NCI-H774 (cell line): ENCODE data around the gene WBP2.

ENCODE experiments used
- DNase-seq: peaks from one replicate; lab custom pipeline; 2025; lab: John Stamatoyannopoulos, UW

WBP2 gene

DNA sequence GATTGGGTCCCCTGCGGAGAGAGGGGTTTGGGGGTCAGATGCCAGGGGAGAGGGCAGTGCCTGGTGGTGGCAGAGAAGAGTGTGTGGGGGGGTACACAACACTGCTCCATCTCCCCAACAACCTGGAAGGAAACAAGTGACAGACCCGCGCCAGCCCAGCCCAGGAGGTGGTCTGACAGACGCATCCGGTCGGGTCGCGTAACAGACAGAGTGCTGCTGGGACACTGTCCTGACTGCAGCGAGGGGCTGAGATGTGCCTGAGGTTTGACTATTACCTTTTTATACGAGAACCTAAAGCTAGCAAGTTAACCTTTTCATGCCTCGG, 27.1 kb downstream of the WBP2 start:
- no peak for DNase-seq

DNA sequence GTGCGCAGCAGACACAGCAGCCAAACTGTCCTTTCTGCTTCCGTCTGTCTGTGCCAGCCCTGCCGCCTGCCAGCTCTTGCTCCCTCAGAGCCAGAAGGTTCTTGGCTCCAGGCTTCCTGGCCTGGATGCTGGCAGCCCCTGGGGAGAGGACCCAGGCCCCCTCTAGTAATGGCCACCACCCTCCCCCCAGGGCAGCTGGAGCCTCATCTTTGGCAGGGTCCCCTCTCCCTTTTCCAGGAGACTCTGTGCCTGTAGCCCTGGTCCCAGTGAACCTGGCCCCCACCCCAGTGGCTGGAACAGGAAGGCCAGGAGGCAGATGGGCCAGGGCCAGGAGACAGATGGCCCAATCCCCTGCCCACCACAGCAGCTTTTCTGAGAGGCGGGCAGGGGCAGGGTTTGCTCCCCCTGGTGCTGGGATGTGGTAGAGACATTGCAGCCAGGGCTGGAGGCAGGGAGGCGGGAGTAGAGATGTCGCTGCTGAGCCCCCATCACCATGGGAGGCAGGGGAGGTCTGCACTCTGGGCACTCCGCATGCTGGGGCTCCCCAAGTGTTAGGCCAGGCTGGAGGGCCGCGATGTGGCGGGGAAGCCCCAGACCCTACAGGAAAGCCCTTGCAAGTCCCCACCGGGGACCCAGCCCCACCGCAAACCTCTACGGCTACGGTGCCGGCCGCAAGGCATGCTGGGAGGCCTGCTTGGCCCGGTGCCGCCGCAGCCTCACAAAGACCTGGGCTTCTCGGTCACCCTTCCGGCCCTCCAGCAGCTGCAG, 27.6 kb downstream of the WBP2 start:
- DNase-seq: peak; percentile 45

DNA sequence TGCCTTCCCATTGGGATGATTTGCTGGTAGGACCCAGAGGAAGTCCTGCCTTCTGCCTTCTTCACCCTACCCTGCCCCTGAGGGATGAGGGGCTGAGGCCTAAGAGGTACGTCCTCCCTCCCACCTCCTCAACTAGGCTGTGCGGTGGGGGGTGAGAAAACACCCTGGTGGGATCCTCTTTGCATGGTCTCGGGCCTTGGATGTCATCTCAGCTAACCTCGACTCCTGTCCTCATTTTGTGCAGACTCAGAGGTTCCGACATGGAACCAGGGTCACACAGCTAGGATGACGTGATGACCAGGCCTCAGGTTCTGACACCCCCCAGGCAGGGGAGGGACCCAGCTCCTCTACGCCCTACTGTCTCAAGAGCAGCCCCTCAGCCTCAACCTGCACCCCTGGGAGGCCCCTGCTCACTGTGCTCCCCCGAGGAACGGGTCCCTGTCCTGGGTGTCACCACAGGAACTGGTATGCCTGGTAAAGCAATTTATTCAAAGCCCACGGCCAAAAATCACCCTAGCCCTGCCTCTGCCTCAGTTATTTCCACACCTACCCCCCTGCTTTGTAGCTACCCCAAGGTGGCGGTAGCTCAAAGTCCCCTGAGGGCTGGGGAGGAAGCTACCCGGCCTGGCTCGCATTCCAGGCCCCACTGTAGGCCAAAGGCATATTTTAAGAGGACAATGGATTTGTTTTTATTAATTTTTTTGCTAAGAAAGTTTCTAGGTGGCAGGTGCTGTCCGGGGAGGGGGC, 28.4 kb downstream of the WBP2 start:
- no peak for DNase-seq

DNA sequence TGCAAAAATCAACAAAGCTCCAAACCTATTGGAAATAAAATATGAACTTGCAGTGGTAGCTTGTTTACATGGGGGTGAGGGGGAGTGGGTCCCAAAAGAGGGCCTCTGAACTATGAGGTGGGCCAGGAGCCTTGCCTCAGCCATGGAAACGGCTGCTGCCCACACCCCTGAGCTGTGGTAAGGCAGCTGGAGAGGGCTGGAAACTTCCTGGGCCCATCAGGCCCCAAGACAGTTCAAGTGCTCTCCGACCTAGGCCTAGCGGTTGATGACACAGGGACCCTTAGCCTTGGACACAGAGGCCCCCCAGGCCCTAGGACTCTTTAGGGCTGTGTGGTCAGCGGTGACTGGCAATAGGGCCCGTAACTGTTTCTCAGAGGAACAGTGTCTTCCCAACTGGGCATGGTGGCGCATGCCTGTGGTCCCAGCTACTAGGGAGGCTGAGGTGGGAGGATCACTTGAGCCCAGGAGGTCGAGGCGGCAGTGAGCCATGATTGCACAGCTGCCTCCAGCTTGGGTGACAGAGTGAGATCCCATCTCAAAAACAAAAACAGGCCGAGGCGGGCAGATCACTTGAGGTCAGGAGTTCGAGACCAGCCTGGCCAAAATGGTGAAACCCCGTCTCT, 29.3 kb downstream of the WBP2 start:
- no peak for DNase-seq

DNA sequence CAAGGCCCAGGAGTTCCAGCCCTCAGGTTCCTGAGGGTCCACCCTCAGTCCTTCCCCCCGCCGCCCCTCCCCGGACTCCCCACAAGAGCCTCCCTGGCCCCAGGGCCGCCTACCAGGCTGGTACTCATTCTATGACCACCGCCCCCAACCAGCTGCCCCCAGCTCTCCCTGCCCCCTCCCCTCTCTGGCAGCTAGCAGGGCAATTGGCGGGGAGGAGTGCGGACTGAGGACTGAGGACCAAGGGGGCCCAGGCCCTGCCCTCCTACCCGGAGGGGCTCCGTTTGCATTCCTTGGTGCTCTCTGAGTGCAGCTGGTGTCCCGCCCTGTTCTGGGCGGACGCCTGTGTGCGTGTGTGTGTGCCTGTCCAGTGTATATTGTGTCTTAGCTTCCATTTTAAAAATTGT, 30.0 kb downstream of the WBP2 start:
- no peak for DNase-seq

DNA sequence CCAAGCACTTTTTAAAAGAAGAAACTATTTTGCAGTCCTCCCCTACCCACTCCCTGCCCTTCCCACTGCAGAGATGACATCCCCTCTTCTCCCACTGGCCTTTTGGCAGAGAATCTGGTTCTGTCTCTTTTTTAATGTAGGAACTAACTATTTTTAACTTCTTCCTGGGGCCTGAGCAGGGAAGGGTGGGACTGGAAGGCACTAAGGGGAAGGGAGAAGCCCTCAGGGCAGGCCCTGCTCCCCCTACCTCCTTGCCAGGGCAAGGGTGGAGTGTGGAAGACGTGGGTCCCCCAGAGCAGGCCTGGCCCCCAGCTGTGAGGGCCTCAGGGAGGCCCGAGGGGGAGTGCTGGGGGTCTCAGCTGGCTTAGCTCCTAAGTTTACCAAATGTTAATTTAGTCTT, 30.5 kb downstream of the WBP2 start:
- no peak for DNase-seq

DNA sequence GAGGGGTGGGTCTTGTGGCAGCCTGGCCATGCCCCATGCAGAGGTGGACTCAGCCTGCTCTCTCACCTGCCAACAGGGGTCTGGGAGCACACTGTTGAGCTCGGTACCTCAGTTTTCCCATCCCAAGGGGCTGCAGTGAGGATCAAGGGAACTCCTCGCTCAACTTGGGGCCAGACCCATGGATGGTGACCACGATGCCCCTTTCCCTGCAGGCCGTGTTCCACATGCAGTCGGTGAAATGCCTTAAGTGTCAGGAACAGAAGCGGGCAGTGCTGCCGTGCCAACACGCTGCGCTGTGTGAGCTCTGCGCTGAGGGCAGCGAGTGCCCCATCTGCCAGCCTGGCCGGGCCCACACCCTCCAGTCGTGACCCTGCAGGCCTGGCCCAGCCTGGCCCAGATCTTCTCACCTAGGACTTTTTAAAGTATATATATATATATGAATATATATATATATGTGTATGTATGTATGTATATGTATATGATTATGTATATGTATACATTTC, 31.0 kb downstream of the WBP2 start:
- no peak for DNase-seq

DNA sequence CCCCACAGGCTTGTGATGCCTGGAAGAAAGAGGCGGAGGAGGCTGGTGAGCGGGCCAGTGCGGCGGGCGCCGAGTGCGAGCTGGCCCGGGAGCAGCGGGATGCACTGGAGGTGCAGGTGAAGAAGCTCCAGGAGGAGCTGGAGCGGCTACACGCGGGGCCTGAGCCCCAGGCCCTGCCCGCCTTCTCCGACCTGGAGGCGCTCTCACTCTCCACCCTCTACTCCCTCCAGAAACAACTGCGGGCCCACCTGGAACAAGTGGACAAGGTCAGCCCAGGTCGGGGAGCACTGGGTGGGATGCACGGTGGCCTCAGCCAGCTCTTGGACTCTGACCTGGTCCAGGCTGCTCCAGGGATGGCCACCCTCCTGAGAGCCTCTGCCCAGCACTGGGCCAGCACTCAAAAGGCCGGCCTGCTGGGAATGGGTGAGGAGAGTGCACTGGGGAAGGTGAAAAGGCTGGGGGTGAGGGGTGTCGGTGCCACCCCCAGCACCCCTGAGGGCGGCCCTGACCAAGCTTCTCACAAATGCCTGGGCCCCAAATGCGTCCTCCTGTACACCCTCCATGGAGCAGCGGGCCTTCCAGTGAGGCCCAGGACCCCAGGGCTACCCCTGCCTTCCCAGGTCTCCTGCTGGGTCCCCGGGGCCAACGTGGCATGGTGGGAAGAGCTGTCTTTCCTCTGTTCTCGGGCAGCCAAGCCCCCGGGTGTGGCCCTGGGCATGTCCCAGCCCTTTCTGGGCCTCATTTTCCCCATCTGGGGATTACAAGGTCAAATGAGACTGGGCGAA, 31.7 kb downstream of the WBP2 start:
- no peak for DNase-seq

DNA sequence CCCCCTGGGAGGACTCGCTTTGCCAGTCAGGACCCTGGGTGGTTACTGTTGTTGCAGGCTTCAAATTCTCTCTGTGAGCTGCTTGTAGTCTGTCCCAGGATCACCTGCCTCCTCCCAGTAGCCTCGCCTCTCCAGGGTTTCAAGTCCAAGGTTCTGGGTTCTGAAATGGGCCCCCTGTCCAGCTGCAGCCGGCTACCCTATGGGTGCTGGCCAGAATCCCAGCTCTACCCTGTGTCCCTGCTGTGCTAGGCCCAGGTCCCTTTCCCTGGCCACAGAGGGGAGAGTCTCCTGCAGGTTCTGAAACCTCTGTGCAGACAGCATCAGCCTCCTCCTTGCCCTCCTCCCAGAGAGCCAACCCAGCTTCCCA, 32.4 kb downstream of the WBP2 start:
- no peak for DNase-seq

DNA sequence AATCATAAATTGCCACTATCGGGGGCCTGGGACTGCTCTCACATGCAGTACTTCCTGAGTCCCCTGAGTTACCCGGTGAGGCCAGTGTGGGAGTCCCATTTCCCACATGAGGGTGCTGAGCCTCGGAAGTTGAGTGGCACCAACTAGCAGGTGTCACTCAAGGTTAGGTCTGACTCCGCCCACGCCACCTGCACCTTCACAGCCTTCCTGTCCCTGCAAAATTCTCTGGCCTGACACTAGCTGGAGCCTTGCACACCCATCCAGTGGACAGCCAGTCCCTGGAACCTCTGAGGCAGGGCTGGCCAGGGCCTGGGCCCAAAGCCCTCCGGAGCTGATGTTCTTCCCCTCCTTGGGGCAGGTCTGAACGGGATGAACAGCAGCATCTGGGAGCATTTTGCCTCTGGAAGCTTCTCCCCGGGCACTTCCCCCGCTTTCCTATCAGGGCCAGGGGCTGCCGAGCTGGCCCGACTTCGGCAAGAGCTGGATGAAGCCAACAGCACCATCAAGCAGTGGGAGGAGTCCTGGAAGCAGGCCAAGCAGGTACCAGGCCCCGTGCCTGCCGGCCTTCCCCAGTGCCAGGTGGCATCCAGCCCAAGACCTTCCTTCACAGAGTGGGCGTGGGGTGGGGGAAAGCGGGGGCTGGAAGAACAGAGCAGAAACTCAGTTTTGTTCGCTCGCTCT, 32.9 kb downstream of the WBP2 start:
- peak; percentile 28 for DNase-seq

DNA sequence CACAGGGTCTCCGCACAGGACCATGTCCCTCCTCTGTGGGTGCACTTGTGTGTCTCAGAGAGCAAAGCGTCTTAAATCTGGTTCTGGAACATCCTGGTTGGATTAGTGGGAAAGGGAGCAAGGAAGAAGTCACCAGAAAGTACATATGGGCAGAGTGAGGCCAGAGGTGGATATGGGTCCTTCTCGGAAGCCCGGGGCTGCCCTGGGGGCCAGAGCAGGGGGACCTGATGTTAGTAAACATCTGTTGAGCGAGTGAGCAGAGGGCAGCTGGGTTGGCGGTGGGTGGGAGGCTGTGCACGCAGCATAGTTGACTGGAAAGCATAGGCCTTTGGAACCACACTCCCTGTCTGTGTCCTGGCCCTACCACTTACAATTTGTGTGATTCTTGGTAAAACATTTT, 33.6 kb downstream of the WBP2 start:
- no peak for DNase-seq

DNA sequence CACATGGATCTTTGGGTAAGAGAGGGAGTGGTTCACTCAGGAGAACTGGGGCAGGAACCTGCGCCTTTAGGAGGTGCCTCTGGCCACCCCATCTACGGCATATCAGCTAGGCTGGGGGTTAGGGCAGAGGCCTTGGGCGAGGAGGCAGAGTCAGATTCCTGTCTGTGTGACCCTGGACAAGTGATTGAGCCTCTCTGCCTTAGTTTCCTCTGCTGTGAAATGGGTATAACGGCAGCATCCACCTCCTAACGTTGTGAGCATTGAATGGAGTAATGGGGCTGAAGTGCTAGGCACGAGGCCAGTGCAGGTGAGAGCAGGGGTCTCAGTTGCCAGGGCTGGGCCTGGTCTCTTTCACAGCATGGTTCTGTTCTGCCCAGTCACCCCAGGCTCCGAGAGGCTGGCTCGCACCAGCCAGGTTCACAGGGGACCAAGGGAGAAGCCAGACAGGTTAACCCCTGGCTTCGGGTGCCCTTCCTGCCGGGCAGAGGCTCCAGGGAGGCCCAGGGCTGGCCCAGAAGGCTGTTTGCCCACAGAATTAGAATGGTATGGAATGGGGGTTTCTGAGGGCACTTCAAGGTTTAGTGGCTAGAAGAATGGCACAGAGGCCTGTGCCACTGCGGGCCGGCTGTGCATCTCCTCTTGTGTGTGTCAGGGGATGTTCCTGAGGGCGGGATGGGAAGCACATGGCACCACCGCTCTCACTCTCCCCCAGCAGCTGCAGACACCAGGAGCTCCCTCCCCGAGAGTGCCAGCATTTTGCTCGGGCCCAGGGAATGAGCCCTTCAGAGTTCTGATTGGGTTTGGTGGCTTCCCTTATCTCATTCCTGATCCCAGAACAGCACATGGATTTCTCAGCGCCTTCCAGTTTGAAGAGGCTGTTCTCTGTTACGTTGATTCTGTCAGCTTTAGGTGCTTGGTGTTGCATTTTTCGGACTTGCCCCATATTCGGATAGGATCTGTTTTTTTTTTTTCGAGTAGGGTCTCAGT, 34.7 kb downstream of the WBP2 start:
- no peak for DNase-seq

DNA sequence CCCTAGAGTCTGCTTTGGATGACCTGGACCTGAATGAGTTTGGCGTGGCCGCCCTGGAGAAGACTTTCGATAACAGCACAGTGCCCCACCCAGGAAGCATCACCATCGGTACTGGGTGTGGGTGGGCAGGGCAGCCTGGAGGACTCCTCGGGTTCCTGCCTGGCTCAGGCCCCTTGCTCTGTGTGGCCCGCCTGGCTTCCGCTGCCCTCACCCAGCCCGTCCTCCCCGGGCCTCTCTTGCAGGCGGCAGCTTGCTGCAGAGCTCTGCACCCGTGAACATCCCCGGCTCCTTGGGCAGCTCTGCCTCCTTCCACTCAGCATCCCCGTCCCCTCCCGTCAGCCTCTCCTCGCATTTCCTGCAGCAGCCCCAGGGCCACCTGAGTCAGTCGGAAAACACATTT, 35.5 kb downstream of the WBP2 start:
- DNase-seq: no peak

DNA sequence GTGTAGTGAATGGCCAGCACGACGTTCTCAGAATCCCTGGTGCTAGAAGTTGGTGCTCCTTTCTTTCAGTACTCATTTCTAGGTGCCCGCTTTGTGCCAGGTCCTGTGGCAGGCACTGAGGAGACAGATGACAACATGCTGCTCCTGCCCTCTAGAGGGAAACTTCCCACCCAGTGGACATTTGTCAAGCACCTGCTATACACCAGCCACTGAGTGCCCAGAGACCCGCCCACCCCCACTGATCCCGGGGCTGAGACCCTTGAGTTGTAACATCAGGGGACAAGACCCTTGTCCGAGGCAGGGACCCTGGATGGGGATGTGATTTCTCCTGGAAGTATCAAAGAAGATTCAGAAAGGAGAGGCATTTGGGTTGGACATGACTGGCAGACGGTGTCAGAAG, 36.0 kb downstream of the WBP2 start:
- DNase-seq: no peak

DNA sequence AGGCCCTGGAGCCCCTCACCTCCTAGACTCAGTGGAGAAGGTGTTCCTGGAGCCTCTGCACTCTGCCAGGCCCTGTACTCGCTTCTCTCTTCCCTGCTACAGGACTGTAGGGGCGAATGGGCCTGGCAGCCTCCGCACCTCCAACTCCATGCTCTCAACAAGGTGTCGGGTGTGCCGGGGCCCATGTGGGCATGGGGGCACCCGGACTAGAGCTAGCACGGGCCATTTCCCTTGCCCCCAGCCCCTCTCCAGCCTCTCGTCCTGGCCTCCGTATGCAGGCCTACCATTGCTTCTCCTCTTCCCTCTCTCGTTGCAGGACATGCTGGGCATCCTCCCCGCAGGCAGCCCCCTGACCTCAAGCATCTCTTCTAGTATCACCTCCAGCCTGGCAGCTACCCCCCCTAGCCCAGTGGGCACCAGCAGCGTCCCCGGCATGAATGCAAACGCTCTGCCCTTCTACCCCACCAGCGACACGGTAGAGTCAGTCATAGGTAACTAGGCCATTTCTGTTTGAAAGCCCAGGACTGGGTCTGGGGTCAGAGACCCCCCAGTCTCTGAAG, 36.7 kb downstream of the WBP2 start:
- no peak for DNase-seq

DNA sequence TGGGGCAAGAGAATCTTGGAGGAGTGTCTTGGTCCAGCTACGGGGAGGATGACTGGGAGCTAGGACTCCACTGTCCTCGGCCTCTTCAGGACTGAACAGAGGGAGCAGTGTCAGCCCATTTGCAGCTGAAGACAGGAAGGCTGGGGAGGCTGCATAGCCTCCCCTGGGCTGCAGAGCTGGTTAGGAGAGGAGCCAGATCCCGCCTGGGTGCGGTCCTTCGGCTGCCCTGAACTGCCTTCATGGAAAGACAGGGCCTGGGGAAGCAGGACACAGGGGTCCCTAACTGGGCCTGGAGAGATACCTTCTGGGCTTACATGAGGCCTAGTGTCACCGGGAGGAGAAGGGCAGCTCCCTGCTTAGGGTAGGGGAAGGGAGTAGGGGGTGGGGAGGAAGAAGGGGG, 37.6 kb downstream of the WBP2 start:
- no peak for DNase-seq

DNA sequence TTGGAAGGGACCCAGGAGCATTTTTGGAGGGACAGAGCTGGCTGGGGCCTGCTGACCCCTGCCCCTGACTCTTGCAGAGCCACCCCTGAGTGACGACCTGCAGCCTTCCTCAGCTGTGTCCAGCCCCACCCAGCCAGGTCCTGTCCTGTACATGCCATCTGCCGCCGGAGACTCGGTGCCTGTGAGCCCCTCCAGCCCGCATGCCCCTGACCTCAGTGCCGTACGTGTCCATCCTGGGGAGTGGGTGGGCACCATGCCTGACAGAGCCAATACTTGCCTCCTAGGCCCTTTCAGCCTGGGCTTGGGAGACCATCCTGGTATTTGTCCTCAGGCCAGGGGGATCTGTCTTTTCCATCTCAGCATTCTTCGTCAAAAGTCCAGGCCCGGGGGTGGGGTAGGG, 38.4 kb downstream of the WBP2 start:
- DNase-seq: no peak

DNA sequence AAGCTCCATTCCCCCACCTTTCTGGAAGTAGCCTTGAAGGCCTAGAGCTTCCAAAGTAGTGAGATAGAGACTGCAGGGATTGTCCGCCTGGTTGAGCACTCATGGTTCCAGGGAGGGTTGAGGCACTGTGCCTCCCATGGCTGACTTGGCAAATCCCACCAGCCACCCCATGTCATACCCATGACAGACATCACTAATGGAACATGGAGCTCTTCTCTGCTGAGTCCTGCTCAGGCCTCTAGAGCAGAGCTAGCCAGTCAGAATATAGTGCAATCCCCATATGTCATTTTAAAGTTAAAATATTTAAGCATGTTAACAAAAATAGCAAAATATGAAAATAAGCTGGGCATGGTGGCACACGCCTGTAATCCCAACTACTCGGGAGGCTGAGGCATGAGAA, 39.7 kb downstream of the WBP2 start:
- DNase-seq: no peak

DNA sequence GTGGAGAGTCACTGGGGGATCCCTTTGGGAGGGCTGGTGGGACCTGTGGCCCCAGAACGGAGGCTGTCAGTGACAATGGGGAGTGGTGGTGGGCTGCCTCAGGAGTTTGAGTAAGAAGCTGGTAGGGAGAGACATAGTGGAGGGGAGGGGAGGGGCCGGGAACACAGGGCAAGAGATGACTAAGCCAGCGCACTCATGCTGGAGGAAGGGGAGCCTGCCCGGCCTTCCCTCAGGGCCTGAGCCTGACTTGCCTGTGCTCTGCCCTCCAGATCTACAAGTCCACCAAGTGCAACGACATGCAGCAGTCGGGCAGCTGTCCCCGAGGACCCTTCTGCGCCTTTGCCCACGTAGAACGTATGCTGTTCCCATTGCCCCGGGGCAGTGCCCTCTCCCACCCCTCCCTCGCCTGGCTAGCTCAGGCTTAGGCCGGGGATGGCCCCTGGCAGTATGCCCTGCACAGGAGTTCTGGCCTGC, 40.2 kb downstream of the WBP2 start:
- DNase-seq: no peak

DNA sequence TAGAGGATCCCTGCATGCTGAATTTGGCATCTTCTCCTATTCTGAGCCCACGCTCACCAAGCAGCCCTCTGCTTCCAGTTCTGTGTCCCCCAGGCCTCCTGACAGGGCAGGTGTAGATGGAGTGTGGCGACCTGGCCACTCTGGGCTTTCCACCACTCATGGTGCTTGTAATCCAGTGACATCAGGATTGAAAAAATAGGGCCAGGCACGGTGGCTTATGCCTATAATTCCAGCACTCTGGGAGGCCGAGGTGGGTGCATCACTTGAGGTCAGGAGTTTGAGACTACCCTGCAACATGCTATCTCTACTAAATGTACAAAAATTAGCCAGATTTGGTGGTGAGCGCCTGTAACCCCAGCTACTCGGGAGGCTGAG, 41.1 kb downstream of the WBP2 start:
- DNase-seq: no peak
